K562 (cell line): ENCODE measurements around the gene ATOH8. TPM values are rescaled to one million over a fixed set of nuclear protein-coding genes. Genes with fewer than 3 reads are reported as not detected.
A peak's percentile ranks its signal among the peaks of the same experiment; 100 is the strongest.

Experiments used
- ATAC-seq: fragments of 200-7000 bp; cut with Tn5 transposase; 3 replicates; pipeline ENCODE4 v1.9.1; 2020; ENCODE audit warnings: moderate library complexity
- BruUV-seq: library from RNA; stranded (reverse); fragments of 400-500 nt; replicated peaks from 2 replicates; lab custom pipeline; 2021; lab: Mats Ljungman, UMichigan
- CTCF ChIA-PET: fragments of 300-600 bp; formaldehyde crosslinking; extraction: SDS; loops from one replicate; lab custom pipeline; 2021; ENCODE audit warnings: low intra/inter-chr PET ratio; lab: Yijun Ruan, JAX
- POLR2A ChIA-PET: fragments of 300-600, 350-650 bp; sonication (Branson Sonifier 250); formaldehyde crosslinking; extraction: SDS; loops from one replicate; lab custom pipeline; 2021; ENCODE audit warnings: antibody characterized with exemption, inconsistent platforms; lab: Yijun Ruan, JAX
- DNase-seq, 4 experiments: peaks; one replicate each; pipeline versions ENCODE4 v3.0.0 to v3.0.0-alpha.2; 2011 to 2018; ENCODE audit warnings: low spot score in 3 of 4, mixed read lengths in 3 of 4; ENCODE audit errors: extremely low read depth in 1 of 4
- FAIRE-seq: peaks from 2 replicates; lab custom pipeline; 2011; peaks lifted over from hg19 to GRCh38; lab: Jason Lieb, UNC
- H2AFZ ChIP-seq: 2 replicates; pipeline ENCODE4 v1.6.0; 2011; ENCODE audit warnings: low read depth, low read length, control low read depth, inconsistent platforms
- H3K27ac ChIP-seq: fragments of 200-600 bp; 3 replicates; pipeline ENCODE4 v1.8.0; 2011; ENCODE audit warnings: low read depth, mild to moderate bottlenecking, control low read depth, inconsistent platforms, low read length, moderate library complexity, mixed read lengths; ENCODE audit errors: extremely low read depth
- H3K27me3 ChIP-seq, 2 experiments: fragments of 300-600 bp in 1 of 2; 2 replicates in 1 of 2; 3 replicates in 1 of 2; pipeline versions ENCODE4 v1.6.0 to v1.8.0; 2011; ENCODE audit warnings: inconsistent platforms in 2 of 2, low read length in 2 of 2, mild to moderate bottlenecking in 1 of 2, mixed read lengths in 1 of 2, moderate library complexity in 1 of 2; ENCODE audit not compliant: control insufficient read depth in 2 of 2, insufficient read depth in 2 of 2
- H3K36me3 ChIP-seq: fragments of 300-600 bp; 3 replicates; pipeline ENCODE4 v1.8.0; 2011; ENCODE audit warnings: mild to moderate bottlenecking, low read length, inconsistent platforms; ENCODE audit not compliant: control insufficient read depth, insufficient read depth
- H3K4me1 ChIP-seq, 2 experiments: fragments of 200-600 bp in 1 of 2; replicated peaks in 1 of 2; 2 replicates in 1 of 2; 3 replicates in 1 of 2; pipeline versions ENCODE4 v1.5.1 to v1.8.0; 2011; ENCODE audit warnings: inconsistent platforms in 2 of 2, low read length in 2 of 2, mild to moderate bottlenecking in 1 of 2, mixed read lengths in 1 of 2, moderate library complexity in 1 of 2; ENCODE audit not compliant: control insufficient read depth in 2 of 2, insufficient read depth in 2 of 2
- H3K4me2 ChIP-seq: 2 replicates; pipeline ENCODE4 v1.6.1; 2011; ENCODE audit warnings: low read length, control low read depth, inconsistent platforms, mixed read lengths; ENCODE audit not compliant: insufficient read depth
- H3K4me3 ChIP-seq: fragments of 200-600 bp; sonication (generic), shearing (Covaris generic); 2 replicates; pipeline ENCODE4 v1.5.1; 2016; ENCODE audit warnings: control low read depth, inconsistent platforms
- H3K79me2 ChIP-seq: fragments of 200-600 bp; 3 replicates; pipeline ENCODE4 v1.8.0; 2011; ENCODE audit warnings: low read length, inconsistent platforms; ENCODE audit not compliant: control insufficient read depth, insufficient read depth
- H3K9ac ChIP-seq, 2 experiments: 2 replicates each; pipeline versions ENCODE4 v1.6.0 to v1.6.1; 2011; ENCODE audit warnings: low read depth in 2 of 2, low read length in 2 of 2, control low read depth in 1 of 2, inconsistent platforms in 1 of 2, mild to moderate bottlenecking in 1 of 2, mixed read lengths in 1 of 2; ENCODE audit not compliant: insufficient read depth in 1 of 2
- H3K9me1 ChIP-seq: one replicate; pipeline ENCODE4 v1.6.0; 2011; ENCODE audit warnings: inconsistent platforms, mild to moderate bottlenecking, low read length, moderate library complexity; ENCODE audit not compliant: control insufficient read depth, insufficient read depth
- H3K9me3 ChIP-seq: replicated peaks from 2 replicates; pipeline ENCODE4 v1.5.1; 2011; ENCODE audit warnings: low read depth, low read length, inconsistent platforms; ENCODE audit not compliant: control insufficient read depth, insufficient read depth
- H4K20me1 ChIP-seq: replicated peaks from 2 replicates; pipeline ENCODE4 v1.6.1; 2011; ENCODE audit warnings: low read length, inconsistent platforms, mixed read lengths; ENCODE audit not compliant: control insufficient read depth, insufficient read depth
- HOXB6 ChIP-seq: fragments of 250-450 bp; sonication (Bioruptor Pico); IDR thresholded peaks from 2 replicates; pipeline ENCODE4 v1.5.1; 2022; ENCODE audit warnings: mild to moderate bottlenecking, borderline replicate concordance
- REST ChIP-seq, 2 experiments: fragments of 450-650 bp; formaldehyde crosslinking in 1 of 2; IDR thresholded peaks; 2 replicates each; pipeline versions ENCODE4 v1.4.0 to v1.6.1; 2014 to 2020; ENCODE audit warnings: mild to moderate bottlenecking in 2 of 2, borderline replicate concordance in 1 of 2, low read depth in 1 of 2
- RFX5 ChIP-seq: IDR thresholded peaks from 2 replicates; pipeline ENCODE4 v1.6.1; 2011; ENCODE audit warnings: low read depth, mild to moderate bottlenecking, improper control_type of control experiment, low read length
- ZBED1 ChIP-seq: IDR thresholded peaks from 2 replicates; pipeline ENCODE4 v1.6.1; 2014
- ZNF175 ChIP-seq: fragments of 200-800 bp; sonication (Bioruptor generic); IDR thresholded peaks from 2 replicates; pipeline ENCODE4 v1.6.1; 2016; ENCODE audit warnings: low read depth, mild to moderate bottlenecking, missing genetic modification characterization, missing compliant biosample characterization
- ZNF224 ChIP-seq: sonication (generic); formaldehyde crosslinking; IDR thresholded peaks from 2 replicates; pipeline ENCODE4 v1.8.0; 2022; ENCODE audit warnings: mild to moderate bottlenecking, missing genetic modification reagents
- ZNF311 ChIP-seq: fragments of 250-450 bp; sonication (Bioruptor Pico); IDR thresholded peaks from 2 replicates; pipeline ENCODE4 v1.4.0; 2020; ENCODE audit warnings: mild to moderate bottlenecking, moderate library complexity
- ZNF696 ChIP-seq: fragments of 250-450 bp; sonication (Bioruptor Pico); conservative IDR thresholded peaks from 2 replicates; pipeline ENCODE4 v1.4.0; 2020; ENCODE audit warnings: mild to moderate bottlenecking, moderate library complexity
- WGBS: fragments of 100-300 bp; shearing (Covaris generic); methylation state at CpG from one replicate; pipeline ENCODE4 v1.1.6; 2016; ENCODE audit warnings: low coverage, mixed read lengths; ENCODE audit not compliant: insufficient coverage; ENCODE audit errors: missing lambda C conversion rate; 5-methylcytosine and 5-hydroxymethylcytosine counted together
- in situ Hi-C: fragments of 300-500 bp; cut with MboI; formaldehyde crosslinking; loops from 4 replicates; pipeline ENCODE4 v1.15.0; 2018; ENCODE audit warnings: inconsistent platforms, mixed read lengths
- intact Hi-C: fragments of 100-400 bp; cut with micrococcal nuclease; formaldehyde crosslinking; loops from 2 replicates; pipeline ENCODE4 v1.14.2; 2022
- polyA plus RNA-seq, 8 experiments: library from polyadenylated mRNA; depleted of rRNA in 4 of 8; stranded (reverse) in 5 of 8; unstranded in 3 of 8; fragments of >200 nt; fragmentation: Nextera tagmentation in 2 of 8; fragmentation: Illumina TruSeq in 1 of 8; extraction: Ambion mirVana in 2 of 8; extraction: Trizol in 1 of 8; gene quantifications; 2 replicates each; pipeline versions ENCODE4 v1.2.1 to v1.2.3, GENCODE V29; 2011 to 2014; ENCODE audit warnings: inconsistent platforms in 1 of 8, missing spikeins in 1 of 8
- total RNA-seq, 7 experiments: library from RNA; depleted of rRNA in 6 of 7; stranded (reverse); fragments of >200 nt in 6 of 7; fragmentation: Illumina TruSeq in 2 of 7; extraction: Trizol in 2 of 7; gene quantifications; 2 replicates each; pipeline versions ENCODE4 v1.2.1 to v1.2.3, GENCODE V29; 2011 to 2021; ENCODE audit warnings: low replicate concordance in 1 of 7
- TF ChIP-seq, protein P1 (sequence below), 3 experiments: IDR thresholded peaks in 2 of 3; conservative IDR thresholded peaks in 1 of 3; 2 replicates each; pipeline ENCODE4 v1.5.1; 2011 to 2012; ENCODE audit warnings: low read length in 3 of 3, mild to moderate bottlenecking in 3 of 3, control low read depth in 2 of 3, improper control_type of control experiment in 1 of 3, inconsistent platforms in 1 of 3, low read depth in 1 of 3, mixed read lengths in 1 of 3, moderate library complexity in 1 of 3; ENCODE audit not compliant: insufficient read depth in 2 of 3
- TF ChIP-seq, protein P2 (sequence below): fragments of 200-800 bp; sonication (Bioruptor generic); IDR thresholded peaks from 2 replicates; pipeline ENCODE4 v1.6.1; 2017; ENCODE audit warnings: missing genetic modification characterization, missing compliant biosample characterization

The ATOH8 gene
- total and polyA plus RNA-seq, 9 of the 15 experiments (the other 6 are each of a cell fraction or from before 2014, with no cell fraction given), result not detected

DNA sequence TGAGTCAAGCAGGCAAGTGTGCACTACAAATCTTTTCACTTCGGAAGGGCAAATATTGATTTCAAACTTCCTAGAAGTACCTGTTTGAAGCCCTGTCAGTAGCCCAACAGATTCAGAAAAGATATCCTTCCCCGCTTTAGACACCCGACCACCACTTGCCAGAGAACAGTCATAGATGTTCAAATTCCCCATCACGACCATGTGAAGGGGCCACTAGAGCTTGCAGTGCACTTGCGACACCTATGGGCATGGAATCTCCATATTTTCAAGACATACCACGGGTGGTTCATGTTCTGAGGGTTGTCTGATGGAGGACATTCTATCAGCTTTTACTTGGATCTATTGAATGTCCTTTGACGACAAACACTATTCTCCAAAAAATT lies 35.8 kb upstream of the ATOH8 start:
- Histone ChIP-seq H3K27me3 (peaks cover 3 to 31% of the 10 kb centered on the region in 2 experiments; a peak in 4 of 5 replicates), H3K27ac (no peak overlapping the region), H3K36me3 (no peaks in the 10 kb centered on the region), H4K20me1 (no peaks in the 10 kb centered on the region), H3K9ac (no peak overlapping the region), H3K9me1 (no peaks in the 10 kb centered on the region), H3K4me3 (no peak overlapping the region), H3K4me1 (peaks cover 7 to 15% of the 10 kb centered on the region in 2 experiments; a peak in 3 of 5 replicates), H3K9me3 (no peaks in the 10 kb centered on the region), H3K4me2 (peak overlapping the region; percentile 13; the same call in 1 of the 2 replicates), H3K79me2 (no peaks in the 10 kb centered on the region), H2AFZ (no peak overlapping the region)
- ATAC-seq, result peak; percentile 86
- peak; percentile 36 to 55 (median 42) for DNase-seq
- FAIRE-seq, result peak; percentile 94
- intact Hi-C loops (loop anchor here (1.0 kb wide), 3 partner anchors 40 to 298 kb away; no protein-coding TSS in a partner anchor), in situ Hi-C loops (no loop called here)
- ChIA-PET POLR2A (interaction anchor here (1.9 kb wide), 1 partner anchor 11 kb away, joined by 6 read pairs; no protein-coding TSS in a partner anchor), CTCF (interaction anchor here (1.4 to 1.8 kb wide), 2 partner anchors 39 to 80 kb away, joined by 3 to 10 read pairs; no protein-coding TSS in a partner anchor)
- BruUV-seq, result no TSS peak
- 8% methylated on average over 7 of the region's 7 CpGs for WGBS
- TF ChIP-seq ZNF311 (CRISPR knock-in tag) (no peak), ZNF175 (CRISPR knock-in tag) (no peak), ZNF224 (CRISPR knock-in tag) (no peak), ZNF696 (CRISPR knock-in tag) (no peak), HOXB6 (CRISPR knock-in tag) (no peak), ZBED1 (no peak), REST (IDR thresholded peaks at IDR 0.05; ENCODE audit: borderline replicate concordance) (0 out of 2 replicates have a peak, but pooled peaks have one; percentile 40), REST (CRISPR knock-in tag; IDR thresholded peaks at IDR 0.05; ENCODE audit: low read depth) (no peak), RFX5 (no peak)
- TF ChIP-seq, protein P1, sequence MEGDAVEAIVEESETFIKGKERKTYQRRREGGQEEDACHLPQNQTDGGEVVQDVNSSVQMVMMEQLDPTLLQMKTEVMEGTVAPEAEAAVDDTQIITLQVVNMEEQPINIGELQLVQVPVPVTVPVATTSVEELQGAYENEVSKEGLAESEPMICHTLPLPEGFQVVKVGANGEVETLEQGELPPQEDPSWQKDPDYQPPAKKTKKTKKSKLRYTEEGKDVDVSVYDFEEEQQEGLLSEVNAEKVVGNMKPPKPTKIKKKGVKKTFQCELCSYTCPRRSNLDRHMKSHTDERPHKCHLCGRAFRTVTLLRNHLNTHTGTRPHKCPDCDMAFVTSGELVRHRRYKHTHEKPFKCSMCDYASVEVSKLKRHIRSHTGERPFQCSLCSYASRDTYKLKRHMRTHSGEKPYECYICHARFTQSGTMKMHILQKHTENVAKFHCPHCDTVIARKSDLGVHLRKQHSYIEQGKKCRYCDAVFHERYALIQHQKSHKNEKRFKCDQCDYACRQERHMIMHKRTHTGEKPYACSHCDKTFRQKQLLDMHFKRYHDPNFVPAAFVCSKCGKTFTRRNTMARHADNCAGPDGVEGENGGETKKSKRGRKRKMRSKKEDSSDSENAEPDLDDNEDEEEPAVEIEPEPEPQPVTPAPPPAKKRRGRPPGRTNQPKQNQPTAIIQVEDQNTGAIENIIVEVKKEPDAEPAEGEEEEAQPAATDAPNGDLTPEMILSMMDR (IDR thresholded peaks at IDR 0.05 in 2 of 3, conservative IDR thresholded peaks at IDR 0.05 in 1 of 3; ENCODE audit: insufficient read depth in 2 of 3, low read depth in 1 of 3, low read length in 3 of 3), result peak; percentile 60 to 67 (median 67)
- TF ChIP-seq, protein P2, sequence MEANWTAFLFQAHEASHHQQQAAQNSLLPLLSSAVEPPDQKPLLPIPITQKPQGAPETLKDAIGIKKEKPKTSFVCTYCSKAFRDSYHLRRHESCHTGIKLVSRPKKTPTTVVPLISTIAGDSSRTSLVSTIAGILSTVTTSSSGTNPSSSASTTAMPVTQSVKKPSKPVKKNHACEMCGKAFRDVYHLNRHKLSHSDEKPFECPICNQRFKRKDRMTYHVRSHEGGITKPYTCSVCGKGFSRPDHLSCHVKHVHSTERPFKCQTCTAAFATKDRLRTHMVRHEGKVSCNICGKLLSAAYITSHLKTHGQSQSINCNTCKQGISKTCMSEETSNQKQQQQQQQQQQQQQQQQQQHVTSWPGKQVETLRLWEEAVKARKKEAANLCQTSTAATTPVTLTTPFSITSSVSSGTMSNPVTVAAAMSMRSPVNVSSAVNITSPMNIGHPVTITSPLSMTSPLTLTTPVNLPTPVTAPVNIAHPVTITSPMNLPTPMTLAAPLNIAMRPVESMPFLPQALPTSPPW (CRISPR knock-in tag), result no peak
